Urothelium cell line (cell line): ENCODE measurements around the gene DMXL1.

Experiments used
- DNase-seq: peaks from one replicate; pipeline ENCODE4 v3.0.0; 2011; ENCODE audit warnings: low spot score, mixed read lengths
- FAIRE-seq: peaks from 2 replicates; lab custom pipeline; 2011; peaks lifted over from hg19 to GRCh38; lab: Jason Lieb, UNC

DMXL1 gene

GRCh38 chr5:119268387-119269060, 197.6 kb downstream of the DMXL1 start:
- FAIRE-seq: peak; percentile 71
- peak; percentile 96 for DNase-seq

GRCh38 chr5:119269061-119269944, 198.4 kb downstream of the DMXL1 start:
- no peak for DNase-seq
- FAIRE-seq: no peak

GRCh38 chr5:119270121-119270565, 199.3 kb downstream of the DMXL1 start:
- FAIRE-seq: no peak

GRCh38 chr5:119270960-119271757, 200.3 kb downstream of the DMXL1 start:
- DNase-seq: no peak

More at GRCh38 chr5:119270121-119270565, 199.3 kb downstream of the DMXL1 start:
- DNase-seq: no peak

GRCh38 chr5:119271758-119272730, 201.2 kb downstream of the DMXL1 start:
- DNase-seq (no peak), FAIRE-seq (no peak)

More at GRCh38 chr5:119270960-119271757, 200.3 kb downstream of the DMXL1 start:
- FAIRE-seq: no peak

- DNase-seq: no peak
- no peak for FAIRE-seq
These were observed 202.5 kb downstream of the DMXL1 start for GRCh38 chr5:119273391-119273839.

GRCh38 chr5:119274030-119274766, 203.3 kb downstream of the DMXL1 start:
- peak; percentile 18 for DNase-seq

GRCh38 chr5:119274767-119275130, 203.9 kb downstream of the DMXL1 start:
- DNase-seq: peak; percentile 10

More at GRCh38 chr5:119274030-119274766, 203.3 kb downstream of the DMXL1 start:
- no peak for FAIRE-seq

GRCh38 chr5:119275146-119275545, 204.3 kb downstream of the DMXL1 start:
- FAIRE-seq (no peak), DNase-seq (no peak)

More at GRCh38 chr5:119274767-119275130, 203.9 kb downstream of the DMXL1 start:
- no peak for FAIRE-seq

- FAIRE-seq (no peak), DNase-seq (no peak)
These were observed 204.8 kb downstream of the DMXL1 start for GRCh38 chr5:119275601-119276173.

GRCh38 chr5:119276978-119277377, 206.1 kb downstream of the DMXL1 start:
- DNase-seq (no peak), FAIRE-seq (no peak)

- DNase-seq (no peak), FAIRE-seq (no peak)
These were observed 208.2 kb downstream of the DMXL1 start for GRCh38 chr5:119279093-119279492.

- no peak for DNase-seq
- FAIRE-seq: no peak
These were observed 209.5 kb downstream of the DMXL1 start for GRCh38 chr5:119280380-119280779.

- no peak for DNase-seq
- FAIRE-seq: no peak
These were observed 211.7 kb downstream of the DMXL1 start for GRCh38 chr5:119282628-119283027.

- FAIRE-seq (no peak), DNase-seq (no peak)
These were observed 213.1 kb downstream of the DMXL1 start for GRCh38 chr5:119284031-119284430.

GRCh38 chr5:119285070-119285916, 214.4 kb downstream of the DMXL1 start:
- DNase-seq (no peak), FAIRE-seq (no peak)

- no peak for FAIRE-seq
These were observed 215.9 kb downstream of the DMXL1 start for GRCh38 chr5:119286511-119287488.

More at GRCh38 chr5:119286511-119287488, 215.9 kb downstream of the DMXL1 start:
- no peak for DNase-seq
